Astrocyte (in vitro differentiated cells and primary cell): ENCODE data around the gene HVCN1.

Experiments
- CTCF ChIP-seq: IDR thresholded peaks from 2 replicates; pipeline ENCODE4 v1.5.1; 2011; ENCODE audit warnings: low read depth, mild to moderate bottlenecking, inconsistent platforms, low read length, moderate library complexity; ENCODE audit not compliant: insufficient read depth
- EZH2 ChIP-seq: IDR thresholded peaks from 2 replicates; pipeline ENCODE4 v1.6.1; 2012; ENCODE audit warnings: mild to moderate bottlenecking, low read length, inconsistent platforms; ENCODE audit not compliant: insufficient read depth

GRCh38 chr12:110705309-110705708 lies 16.4 kb upstream of the HVCN1 start:
- TF ChIP-seq CTCF (no peak), EZH2 (no peak)
